HG03095 (cell line): ENCODE measurements around the gene ATP13A4.

Experiments used
- ATAC-seq: cut with Tn5 transposase; IDR thresholded peaks from one replicate; pipeline ENCODE4 v1.9.1; 2021; ENCODE audit warnings: moderate library complexity; ENCODE audit not compliant: unreplicated experiment

The ATP13A4 gene

DNA sequence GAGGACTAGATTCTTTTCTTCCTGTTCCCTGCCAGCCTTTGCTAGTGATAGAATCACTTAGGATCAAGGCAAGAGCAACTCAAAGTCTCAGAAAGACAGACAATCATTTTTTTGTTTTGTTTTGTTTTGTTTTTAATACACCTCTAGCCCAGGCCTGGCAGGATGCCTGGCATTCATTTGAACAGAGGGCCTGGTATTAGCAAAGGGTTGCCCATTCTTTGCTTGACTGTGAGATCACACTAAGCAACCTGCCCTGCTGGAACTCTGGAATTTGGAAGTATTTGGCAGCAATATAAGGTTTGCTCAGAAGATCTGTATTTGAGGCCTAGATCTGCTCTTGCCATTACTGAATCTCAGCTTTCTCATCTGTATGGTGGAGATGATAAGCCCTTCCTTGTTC, 154.4 kb downstream of the ATP13A4 start:
- ATAC-seq = no peak

DNA sequence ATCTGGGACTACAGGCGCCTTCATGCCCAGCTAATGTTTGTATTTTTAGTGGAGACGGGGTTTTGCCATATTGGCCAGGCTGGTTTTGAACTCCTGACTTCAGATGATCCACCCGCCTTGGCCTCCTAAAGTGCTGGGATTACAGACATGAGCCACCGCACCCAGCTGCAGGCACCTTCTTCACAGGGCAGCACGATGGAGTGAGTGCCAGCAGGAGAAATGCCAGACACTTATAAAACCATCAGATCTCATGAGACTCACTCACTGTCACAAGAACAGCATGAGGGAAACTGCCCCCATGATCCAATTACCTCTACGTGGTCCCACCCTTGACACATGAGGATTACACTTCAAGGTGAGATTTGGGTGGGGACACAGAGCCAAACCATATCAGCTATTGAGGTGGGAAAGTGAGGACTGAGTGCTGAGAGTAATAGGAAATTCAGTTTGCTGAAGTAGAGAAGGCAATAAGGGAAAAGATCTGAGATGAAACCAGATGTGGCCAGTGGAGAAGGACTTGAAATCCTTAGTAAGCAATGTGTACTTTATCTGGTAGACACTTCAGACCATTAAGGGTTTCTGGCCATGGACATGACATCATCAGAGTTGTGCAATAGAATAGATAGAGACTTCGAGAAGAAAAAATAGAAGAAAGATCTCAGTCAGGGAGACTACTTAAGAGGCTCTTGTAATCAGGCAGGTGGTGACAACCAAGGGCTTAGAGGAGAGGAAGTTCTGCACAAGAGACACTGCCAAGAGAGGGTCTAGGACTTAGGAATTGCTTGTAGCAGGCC, 158.0 kb downstream of the ATP13A4 start:
- no peak for ATAC-seq

- ATAC-seq = no peak
These were observed 162.8 kb downstream of the ATP13A4 start for GRCh38 chr3:193391902-193392301.

DNA sequence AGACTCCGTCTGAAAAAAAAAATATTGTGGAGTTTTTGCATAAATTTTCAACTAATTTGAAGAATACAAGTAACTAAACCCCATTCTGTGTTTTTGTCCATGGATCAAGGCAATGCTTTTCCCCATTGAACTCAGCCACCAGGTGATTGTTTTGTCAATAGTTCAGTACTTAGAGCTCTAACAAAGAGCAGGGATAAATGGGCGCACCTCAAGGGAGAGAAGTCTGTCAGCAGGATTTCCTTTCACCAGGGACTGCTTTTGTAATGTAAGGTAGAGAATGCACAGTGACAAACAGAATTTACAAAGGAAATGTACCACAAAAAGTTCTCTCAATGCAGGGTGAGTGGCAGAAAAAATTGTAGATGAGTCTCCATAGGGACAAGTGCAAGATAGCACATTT, 165.4 kb downstream of the ATP13A4 start:
- ATAC-seq = no peak

DNA sequence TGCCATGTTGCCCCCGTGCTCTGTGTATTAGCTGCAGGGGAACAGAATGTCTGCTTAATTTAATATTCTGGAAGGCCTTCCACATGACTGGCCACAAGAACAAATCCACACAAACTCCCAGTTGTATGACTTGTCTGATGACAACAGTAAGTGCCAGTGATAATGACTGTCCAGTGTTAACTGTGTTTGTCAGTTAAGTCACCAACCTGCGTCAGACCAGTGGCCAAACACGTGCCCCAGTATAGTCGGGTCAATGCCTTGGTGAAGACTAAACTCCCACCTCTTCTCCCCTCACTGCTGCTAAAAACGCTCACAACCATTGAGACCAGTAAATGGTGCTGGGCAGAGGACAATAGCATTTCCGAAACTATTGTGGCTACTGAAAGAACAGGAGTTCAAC, 166.3 kb downstream of the ATP13A4 start:
- no peak for ATAC-seq

DNA sequence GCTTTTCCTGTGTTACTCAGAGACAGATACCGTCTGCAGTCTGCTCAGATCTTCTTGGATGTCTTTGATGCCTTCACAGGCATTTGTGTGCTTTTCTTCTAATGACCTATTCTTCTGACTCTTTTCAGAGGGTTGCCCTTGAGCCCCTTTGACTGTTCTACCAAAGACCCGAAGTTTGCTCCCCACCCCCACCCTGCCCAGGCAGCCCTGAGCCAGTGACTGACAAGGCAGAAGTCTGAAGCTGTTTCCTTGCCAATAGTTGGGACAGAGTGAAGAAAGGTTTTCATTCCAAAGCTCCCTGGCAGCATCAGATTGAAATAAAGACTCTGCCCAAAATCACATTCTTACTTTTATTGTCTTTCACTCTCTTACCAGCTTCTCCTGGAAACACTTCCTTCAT, 167.1 kb downstream of the ATP13A4 start:
- no peak for ATAC-seq

- no peak for ATAC-seq
These were observed 176.0 kb downstream of the ATP13A4 start, which contains the start of gene ATP13A5 for GRCh38 chr3:193378706-193379105. TSS of gene ATP13A5 (minus strand) at chr3:193378753. CDS start at chr3:193378725, 28 bp downstream.

GRCh38 chr3:193377591-193377990, 177.1 kb downstream of the ATP13A4 start:
- ATAC-seq = no peak

DNA sequence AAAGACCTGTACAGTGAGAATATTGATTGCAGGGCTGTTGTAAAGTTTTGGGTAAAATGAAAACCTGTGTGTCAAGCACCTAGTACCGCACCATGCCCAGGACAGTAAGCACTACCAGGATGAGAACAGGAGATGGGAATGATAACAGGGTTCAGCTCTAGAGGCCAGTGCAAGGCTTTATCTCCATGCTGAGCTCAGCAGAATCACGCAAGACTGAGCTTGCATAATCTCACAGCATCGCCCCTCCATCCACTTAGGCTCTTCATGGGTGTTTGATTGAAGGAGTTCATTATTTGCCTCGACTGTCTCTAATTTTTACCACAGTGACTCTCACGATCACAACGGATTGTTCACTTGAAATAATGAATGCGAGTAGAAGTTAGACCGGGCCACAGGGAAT, 179.1 kb downstream of the ATP13A4 start:
- ATAC-seq = no peak

DNA sequence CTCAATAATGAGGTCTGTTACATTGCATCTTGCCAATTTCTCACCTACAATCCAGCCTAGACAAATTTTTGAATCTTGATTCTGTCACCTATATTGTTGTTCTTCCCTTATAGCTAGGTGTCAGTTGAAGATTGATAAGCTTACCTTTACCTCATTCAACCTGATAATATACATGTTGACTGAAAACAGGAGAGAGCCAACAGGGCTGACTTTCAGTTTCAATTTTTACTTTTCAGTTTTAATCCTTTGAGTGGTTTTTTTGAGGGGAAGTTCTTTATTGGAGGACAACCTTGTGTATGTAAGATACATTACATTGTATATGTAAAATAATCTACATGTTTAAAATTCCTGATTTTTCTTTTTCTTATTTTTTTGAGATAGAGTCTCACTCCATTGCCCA, 181.9 kb downstream of the ATP13A4 start:
- ATAC-seq = no peak

- no peak for ATAC-seq
These were observed 186.8 kb downstream of the ATP13A4 start for GRCh38 chr3:193367868-193368267.

DNA sequence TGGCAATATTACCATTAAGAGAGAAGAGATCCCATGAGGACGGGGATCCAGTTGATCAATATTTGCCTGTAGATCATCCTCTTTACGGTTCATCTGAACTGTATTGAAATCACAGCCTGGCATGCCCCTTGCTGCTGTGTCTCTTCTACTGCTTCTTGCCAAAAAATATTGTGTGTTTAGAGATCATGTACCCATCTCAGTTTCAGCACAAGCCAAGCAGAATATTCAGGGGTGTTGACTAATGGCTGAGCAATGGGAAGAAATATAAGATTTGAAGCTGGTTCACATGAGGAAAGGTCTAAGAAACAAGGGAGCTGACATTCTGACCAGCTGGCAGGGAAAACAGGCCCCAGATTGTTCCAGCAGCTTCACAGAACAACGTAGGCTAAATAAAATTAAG, 197.4 kb downstream of the ATP13A4 start:
- ATAC-seq = no peak

GRCh38 chr3:193354423-193354822, 200.3 kb downstream of the ATP13A4 start:
- ATAC-seq = no peak
